Measurements from ENCODE around the gene FRMD1. TPM values are rescaled to one million over a fixed set of nuclear protein-coding genes. Genes with fewer than 3 reads are reported as not detected.
A peak's percentile ranks its signal among the peaks of the same experiment; 100 is the strongest.

Gene FRMD1
- total and polyA plus RNA-seq, 2 of the 8 experiments (the other 6 are each of a cell fraction or from before 2014, with no cell fraction given): 0.36 TPM; not detected in 1

GRCh38 chr6:168087436-168088160, 8.6 kb upstream of the FRMD1 start:
- ChIA-PET CTCF (ENCODE audit: partially characterized antibody) (interaction anchor here (1.4 to 2.4 kb wide), 5 partner anchors 14 to 49 kb away, joined by 4 to 12 read pairs (median 7); no protein-coding TSS in a partner anchor), POLR2A (ENCODE audit: partially characterized antibody) (interaction anchor here (1.1 kb wide), 1 partner anchor 45 kb away, joined by 3 read pairs; no protein-coding TSS in a partner anchor)
- no peak overlapping the region for H3K4me2 ChIP-seq (ENCODE audit: insufficient read depth in 1 of 2, low read depth in 2 of 2, low read length in 2 of 2)
- H3K18ac ChIP-seq (ENCODE audit: extremely low read depth, low read length): no peak overlapping the region; the same call in none of the 2 replicates
- H3K27ac ChIP-seq (ENCODE audit: low read depth, low read length): no peak overlapping the region
- peaks cover 0 to 33% (median 15%) of the 10 kb centered on the region in 4 experiments; a peak in 6 of 7 replicates for H3K4me1 ChIP-seq (replicated peaks in 1 of 4; ENCODE audit: control insufficient read depth in 3 of 4, insufficient read depth in 4 of 4, low read length in 3 of 4)
- no peak overlapping the region for H2AK5ac ChIP-seq (ENCODE audit: low read depth, low read length)
- peak overlapping the region; percentile 68; the same call in 1 of the 2 replicates for H2BK12ac ChIP-seq (ENCODE audit: low read depth, low read length)
- H4K91ac ChIP-seq (replicated peaks; ENCODE audit: insufficient read length, low read length): peak overlapping the region; percentile 84
- H3K9me3 ChIP-seq (ENCODE audit: insufficient read depth in 2 of 2, low read depth in 1 of 2, low read length in 1 of 2): no peaks in the 10 kb centered on the region
- H3K14ac ChIP-seq (ENCODE audit: insufficient read length): no peak overlapping the region
- no peak overlapping the region for H3K9ac ChIP-seq (replicated peaks in 1 of 4; ENCODE audit: extremely low read depth in 1 of 4, low read depth in 3 of 4, low read length in 3 of 4)
- H3K4ac ChIP-seq (replicated peaks; ENCODE audit: insufficient read length, low read depth, low read length): no peak overlapping the region
- peaks cover 0 to 2% (median 0%) of the 10 kb centered on the region in 4 experiments; a peak in 2 of 7 replicates for H3K27me3 ChIP-seq (replicated peaks in 1 of 4; ENCODE audit: control insufficient read depth in 3 of 4, extremely low read depth in 1 of 4, insufficient read depth in 3 of 4, low read length in 3 of 4)
- DNase-seq (ENCODE audit: low read depth in 1 of 2, low spot score in 2 of 2): no peak
- H2AFZ ChIP-seq (ENCODE audit: low read length): no peak overlapping the region
- no peak overlapping the region for H2BK20ac ChIP-seq (ENCODE audit: low read length)
- WGBS, 2 experiments (ENCODE audit: extremely low coverage in 1 of 2, insufficient coverage in 1 of 2, insufficient read length in 1 of 2, insufficient replicate concordance in 2 of 2, low coverage in 1 of 2, low lambda C conversion rate in 2 of 2, missing lambda C conversion rate in 1 of 2): 83% methylated on average over 25 of the region's 25 CpGs; no CpG with 5 or more reads in 1 of the 2 experiments
- H4K5ac ChIP-seq (ENCODE audit: insufficient read length, low read depth, low read length): no peak overlapping the region
- no peaks in the 10 kb centered on the region for H3K23me2 ChIP-seq (ENCODE audit: low read depth, low read length)
- no peak overlapping the region for H3K56ac ChIP-seq (replicated peaks; ENCODE audit: insufficient read length, low read depth, low read length)
- no peak overlapping the region; the same call in 1 of the 2 replicates for H4K8ac ChIP-seq (ENCODE audit: extremely low read depth, insufficient read depth, low read length)
- H3K79me2 ChIP-seq (ENCODE audit: control insufficient read depth in 1 of 2, insufficient read depth in 2 of 2, low read length in 2 of 2): no peaks in the 10 kb centered on the region
- peak overlapping the region; percentile 72 for H2BK15ac ChIP-seq (ENCODE audit: low read length)
- H3K4me3 ChIP-seq (ENCODE audit: extremely low read depth in 1 of 4, insufficient read depth in 2 of 4, low read depth in 3 of 4, low read length in 4 of 4): no peak overlapping the region
- FAIRE-seq: no peak
- H3K23ac ChIP-seq (ENCODE audit: insufficient read length): no peak overlapping the region
- no peaks in the 10 kb centered on the region for H4K20me1 ChIP-seq (replicated peaks in 1 of 2; ENCODE audit: control insufficient read depth in 1 of 2, insufficient read depth in 2 of 2, low read length in 2 of 2)
- no peaks in the 10 kb centered on the region for H3K36me3 ChIP-seq (ENCODE audit: control insufficient read depth in 2 of 4, insufficient read depth in 4 of 4, low read length in 3 of 4)
- H3K79me1 ChIP-seq (ENCODE audit: low read depth, low read length): no peaks in the 10 kb centered on the region
- no peak overlapping the region; the same call in 1 of the 2 replicates for H2BK5ac ChIP-seq (ENCODE audit: low read depth, low read length)
- peak overlapping the region; percentile 4 for H2BK120ac ChIP-seq (replicated peaks; ENCODE audit: low read depth, low read length)
- no peak for TF ChIP-seq SP2 (IDR thresholded peaks at IDR 0.05; ENCODE audit: low read length)
- TF ChIP-seq RBBP5 (IDR thresholded peaks at IDR 0.05; ENCODE audit: borderline replicate concordance, low read depth, low read length): no peak
- TF ChIP-seq GABPA (IDR thresholded peaks at IDR 0.05; ENCODE audit: borderline replicate concordance, insufficient read depth, low read length): no peak
- no peak for TF ChIP-seq KDM5A (IDR thresholded peaks at IDR 0.05; ENCODE audit: low read length)
- no peak for TF ChIP-seq TCF12 (IDR thresholded peaks at IDR 0.05; ENCODE audit: low read depth, low read length)
- TF ChIP-seq JUN (IDR thresholded peaks at IDR 0.05; ENCODE audit: low read depth, low read length): no peak
- TF ChIP-seq ZNF274 (IDR thresholded peaks at IDR 0.05; ENCODE audit: borderline replicate concordance, extremely low read depth, low read length): no peak
